ENCODE data around the gene INSL4. TPM values are rescaled to one million over a fixed set of nuclear protein-coding genes. Genes with fewer than 3 reads are reported as not detected.

INSL4 gene
- total and polyA plus RNA-seq, 2 of the 8 experiments (the other 6 are each of a cell fraction or from before 2014, with no cell fraction given): not detected

- TF ChIP-seq CHD7 (IDR thresholded peaks at IDR 0.05; ENCODE audit: insufficient replicate concordance, low read length): no peak
Measured at GRCh38 chr9:5191985-5192384, 39.2 kb upstream of the INSL4 start (continued).
